ENCODE results near the gene SH3BP5.

The SH3BP5 gene

DNA sequence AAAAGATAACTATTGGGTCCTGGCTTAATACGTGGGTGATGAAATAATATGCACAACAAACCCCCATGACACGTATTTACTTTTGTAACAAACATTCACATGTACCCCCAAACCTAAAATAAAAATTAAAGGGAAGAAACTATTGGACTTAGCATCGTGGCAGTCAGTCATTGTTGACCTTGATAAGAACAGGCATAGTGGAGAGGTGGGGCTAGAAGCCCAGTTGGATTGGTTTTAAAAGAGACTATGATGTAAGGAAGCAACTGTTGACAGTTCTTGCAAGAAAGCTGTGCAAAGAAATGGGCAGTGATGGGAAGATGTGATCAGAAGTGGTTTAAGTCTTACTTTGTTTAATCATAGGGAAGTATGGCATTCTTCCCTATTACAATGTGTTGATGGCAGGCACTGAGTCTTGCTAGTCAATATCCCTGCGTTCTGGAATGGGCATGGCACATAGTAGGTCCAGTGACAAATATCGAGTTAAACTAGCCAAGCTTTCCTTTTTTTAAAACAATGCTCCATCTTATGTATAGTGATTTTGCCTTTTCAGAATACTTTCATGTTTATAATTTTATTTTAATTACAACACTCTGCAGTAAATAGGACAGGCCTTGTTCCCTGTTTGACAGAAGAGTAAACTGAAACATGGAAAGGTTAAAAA lies 88.4 kb downstream of the SH3BP5 start:
- DNase-seq (ENCODE audit: low read depth): no peak

DNA sequence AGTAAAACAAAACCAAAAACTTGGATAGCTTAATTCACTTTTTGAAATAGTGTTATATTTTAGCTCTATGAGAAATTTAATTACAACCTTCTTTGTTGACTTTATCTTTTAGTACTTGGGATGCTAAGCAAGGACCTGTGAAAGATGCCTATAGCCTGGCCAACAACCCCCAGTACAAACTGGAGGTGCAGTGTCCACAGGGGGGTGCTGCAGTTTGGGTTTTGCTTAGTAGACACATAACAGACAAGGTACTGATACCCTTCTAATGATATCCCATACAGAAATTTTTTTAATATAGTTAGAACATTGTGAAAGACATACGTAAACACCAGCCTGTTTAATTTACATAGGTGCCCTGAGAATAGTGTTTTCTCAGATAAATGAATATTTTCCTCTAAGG lies 91.0 kb downstream of the SH3BP5 start:
- no peak for DNase-seq (ENCODE audit: low read depth)

DNA sequence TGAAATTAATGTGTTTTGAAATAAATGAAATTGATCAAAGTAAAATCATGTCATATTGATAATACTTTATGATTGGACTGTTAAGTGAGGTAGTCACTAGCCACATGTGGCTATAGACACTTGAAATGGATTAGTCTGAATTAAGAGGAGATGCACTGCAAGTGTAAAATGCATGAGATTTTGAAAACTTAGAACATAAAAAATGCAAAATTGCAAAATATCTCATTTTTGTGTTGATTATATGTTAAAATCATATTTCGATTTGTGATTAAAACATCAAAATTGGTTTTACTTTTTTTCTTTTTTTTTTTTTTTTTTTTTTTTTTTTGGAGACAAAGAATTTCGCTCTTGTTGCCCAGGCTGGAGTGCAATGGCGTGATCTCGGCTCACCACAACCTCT lies 103.1 kb downstream of the SH3BP5 start:
- no peak for DNase-seq (ENCODE audit: low read depth)

DNA sequence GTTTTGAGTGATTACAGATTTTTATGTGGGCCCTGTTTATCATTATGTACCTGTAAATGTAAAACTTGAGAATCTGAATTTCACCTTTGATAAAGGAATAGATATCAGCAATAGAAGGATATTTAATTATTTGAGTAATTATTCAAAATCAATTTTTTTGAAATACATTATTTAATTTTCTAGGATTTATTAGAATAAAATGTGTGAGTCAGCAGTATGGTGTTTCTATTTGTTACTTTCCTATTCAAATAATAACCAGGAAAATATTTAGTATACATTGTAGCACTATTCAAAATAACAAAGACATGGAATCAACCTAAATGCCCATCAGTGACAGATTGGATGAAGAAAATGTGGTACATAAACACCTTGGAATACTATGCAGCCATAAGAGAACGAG lies 104.2 kb downstream of the SH3BP5 start:
- DNase-seq (ENCODE audit: low read depth): no peak

DNA sequence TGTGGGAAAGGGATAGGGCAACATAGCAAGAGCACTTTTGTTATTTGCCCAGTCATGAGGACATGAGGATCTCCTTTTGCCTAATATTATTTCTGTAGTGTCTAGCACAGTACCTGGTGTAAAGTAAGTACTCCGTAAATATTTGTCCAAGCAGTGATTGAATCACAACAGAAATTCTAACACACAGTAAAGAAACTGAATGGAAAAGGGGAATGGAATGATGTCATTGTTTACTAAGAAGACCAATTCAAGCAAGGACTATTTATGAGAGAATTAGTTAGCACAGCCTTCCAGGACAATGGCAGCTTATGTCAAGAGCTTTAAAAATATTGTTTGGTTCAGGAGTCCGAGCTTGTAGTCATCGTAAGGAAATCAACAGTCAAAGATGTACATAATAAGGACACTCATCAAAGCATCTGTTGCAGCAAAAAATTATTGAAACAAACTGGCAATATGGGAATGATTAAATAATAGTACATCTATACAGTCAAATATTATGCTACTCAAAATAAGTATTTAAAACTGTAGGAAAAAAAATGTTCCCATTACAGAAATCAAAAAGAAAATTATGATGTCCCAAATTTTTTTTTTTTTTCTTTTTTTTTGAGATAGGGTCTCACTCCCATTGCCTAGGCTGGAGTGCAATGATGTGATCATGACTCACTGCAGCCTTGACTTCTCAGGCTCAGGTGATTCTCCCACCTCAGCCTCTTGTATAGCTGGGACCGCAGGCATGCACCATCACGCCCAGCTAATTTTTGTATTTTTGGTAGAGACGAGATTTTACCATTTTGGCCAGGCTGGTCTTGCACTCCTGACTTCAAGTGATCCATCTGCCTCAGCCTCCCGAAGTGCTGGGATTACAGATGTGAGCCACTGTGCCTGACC lies 108.5 kb downstream of the SH3BP5 start:
- no peak for DNase-seq (ENCODE audit: low read depth)

DNA sequence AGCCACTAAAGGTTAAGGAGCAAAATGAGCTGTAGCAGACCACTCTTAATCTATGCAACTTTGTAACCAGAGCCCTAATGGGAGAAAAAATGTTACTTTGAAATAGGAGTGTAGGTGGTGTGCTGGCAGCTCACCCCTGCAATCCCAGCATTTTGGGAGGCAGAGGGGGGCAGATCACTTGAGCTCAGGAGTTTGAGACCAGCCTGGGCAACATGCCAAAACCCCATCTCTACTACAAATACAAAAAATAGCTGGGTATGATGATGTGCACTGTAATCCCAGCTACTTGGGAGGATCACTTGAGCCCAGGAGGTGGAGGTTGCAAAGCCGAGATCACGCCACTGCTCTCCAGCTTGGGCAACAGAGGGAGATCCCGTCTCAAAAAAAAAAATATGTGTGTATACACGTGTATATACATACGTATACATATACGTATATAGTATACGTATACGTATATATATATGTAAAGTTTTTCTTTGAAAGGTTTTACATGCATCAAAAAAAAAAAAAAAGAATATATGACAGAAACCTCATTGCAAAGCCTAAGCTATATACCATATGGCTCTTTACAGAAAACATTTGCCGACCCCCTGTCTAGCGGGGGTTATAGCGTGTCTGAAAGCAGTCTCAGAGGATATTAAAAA lies 110.7 kb downstream of the SH3BP5 start:
- no peak for DNase-seq (ENCODE audit: low read depth)

DNA sequence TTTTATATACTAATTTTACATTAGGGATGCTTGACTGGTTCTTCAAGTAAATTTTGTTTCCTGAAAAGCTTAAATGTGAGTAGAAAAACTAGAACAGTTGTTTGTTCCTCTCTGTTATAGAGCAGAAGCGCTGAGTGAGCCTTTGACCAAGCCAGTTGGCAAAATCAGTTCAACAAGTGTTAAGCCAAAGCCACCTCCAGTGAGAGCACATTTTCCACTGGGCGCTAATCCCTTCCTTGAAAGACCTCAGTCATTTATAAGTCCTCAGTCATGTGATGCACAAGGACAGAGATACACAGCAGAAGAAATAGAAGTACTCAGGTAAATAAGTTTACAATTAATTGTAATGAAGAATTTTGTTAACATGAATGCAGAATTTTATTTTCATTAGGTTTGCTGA lies 111.7 kb downstream of the SH3BP5 start:
- DNase-seq (ENCODE audit: low read depth): no peak

DNA sequence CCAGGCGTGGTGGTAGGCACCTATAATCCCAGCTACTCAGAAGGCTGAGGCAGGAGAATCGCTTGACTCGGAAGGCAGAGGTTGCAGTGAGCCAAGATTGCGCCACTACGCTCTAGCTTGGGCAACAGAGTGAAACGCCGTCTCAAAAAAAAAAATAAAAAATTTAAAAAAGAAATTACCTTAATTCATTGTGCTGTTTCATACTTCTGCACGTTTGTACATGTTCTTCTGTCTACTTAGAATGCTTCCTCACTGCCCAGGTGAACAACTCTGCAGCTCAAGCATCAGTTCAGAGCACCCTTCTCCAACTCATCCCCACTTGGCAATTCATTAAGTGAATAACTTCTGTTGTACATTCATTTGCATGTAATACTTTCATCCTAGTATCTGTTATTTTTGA lies 112.3 kb downstream of the SH3BP5 start:
- no peak for DNase-seq (ENCODE audit: low read depth)

DNA sequence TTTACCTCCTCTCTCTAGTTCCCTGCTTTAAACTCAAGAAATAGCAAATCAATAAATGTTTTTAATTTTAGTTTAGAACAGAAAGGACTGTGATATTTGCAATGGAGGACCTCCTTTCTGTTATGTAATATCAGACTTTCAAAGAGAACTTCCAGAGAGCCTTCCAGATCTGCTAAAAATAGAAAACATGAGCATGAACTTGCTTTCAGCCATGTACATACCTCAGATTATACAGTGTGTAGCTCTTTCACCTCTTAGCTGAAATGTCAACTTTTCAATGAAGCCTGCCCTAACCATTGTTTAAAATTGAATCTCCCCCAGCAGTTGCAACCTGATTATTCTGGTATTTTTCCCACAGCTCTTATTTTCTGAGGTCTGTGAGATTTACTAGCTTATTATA lies 113.7 kb downstream of the SH3BP5 start:
- no peak for DNase-seq (ENCODE audit: low read depth)

DNA sequence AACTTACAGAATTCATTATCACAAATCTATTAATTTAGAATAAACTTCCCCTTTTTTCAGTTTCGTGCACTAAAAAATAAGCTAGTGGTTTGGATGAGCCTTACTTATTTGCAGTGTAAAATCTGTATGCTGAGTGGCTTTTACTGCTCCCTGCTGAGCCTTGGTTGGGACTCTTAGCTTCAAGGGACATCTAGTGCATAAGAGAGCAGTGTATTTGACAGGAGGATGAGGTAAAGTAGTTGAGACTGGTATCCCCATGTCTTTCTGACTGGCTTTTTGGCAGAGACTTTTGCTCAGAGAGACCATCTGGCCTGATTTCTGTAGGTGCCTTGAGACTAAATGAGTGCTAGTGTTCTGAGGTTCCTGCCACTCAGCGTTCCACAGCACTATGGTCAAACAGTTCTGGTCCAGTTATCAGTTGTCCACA lies 114.5 kb downstream of the SH3BP5 start:
- DNase-seq (ENCODE audit: low read depth): no peak

DNA sequence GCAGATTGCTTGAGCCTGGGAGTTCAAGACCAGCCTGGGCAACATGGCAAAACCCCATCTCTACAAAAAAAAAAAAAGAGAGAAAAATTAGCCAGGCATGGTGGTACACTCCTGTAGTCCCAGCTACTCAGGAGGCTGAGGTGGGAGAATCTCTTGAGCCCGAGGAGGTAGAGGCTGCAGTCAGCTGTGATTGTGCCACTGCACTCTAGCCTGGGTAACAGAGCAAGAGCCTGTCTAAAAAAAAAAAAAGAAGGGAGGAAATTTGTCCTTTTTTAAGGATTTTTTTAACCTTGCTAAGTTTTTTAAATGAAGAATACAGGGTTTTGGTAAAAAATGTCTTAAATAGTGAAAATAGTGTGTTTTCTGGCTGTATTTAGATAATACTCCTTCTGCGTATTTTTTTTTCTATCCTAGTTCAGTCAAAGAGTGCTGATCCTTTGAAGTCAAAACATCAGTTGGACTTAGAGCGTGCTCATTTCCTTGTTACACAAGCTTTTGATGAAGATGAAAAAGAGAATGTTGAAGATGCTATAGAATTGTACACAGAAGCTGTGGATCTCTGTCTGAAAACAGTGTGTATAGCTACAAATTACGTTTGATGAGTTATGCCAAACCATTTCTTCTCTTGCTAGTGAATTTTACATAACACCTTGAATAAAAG lies 115.2 kb downstream of the SH3BP5 start:
- DNase-seq (ENCODE audit: low read depth): no peak

DNA sequence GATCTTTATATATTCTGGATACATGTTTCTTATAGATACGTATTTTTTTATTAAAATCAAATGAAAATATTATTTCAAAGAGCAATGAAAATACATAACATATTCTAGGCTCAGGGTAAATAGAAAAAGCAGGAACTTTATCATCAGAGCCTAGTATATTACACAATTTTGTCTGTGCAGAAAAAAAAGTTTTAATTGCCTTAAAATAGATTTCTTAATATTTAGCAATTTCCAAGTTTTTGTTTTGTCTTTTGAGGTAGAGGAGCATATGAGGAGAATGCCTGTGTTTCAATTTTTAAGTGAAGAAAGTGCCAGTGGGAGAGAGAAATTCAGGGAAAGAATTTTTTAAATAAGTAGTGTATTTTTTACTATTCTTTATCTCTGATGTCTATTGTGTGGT lies 115.9 kb downstream of the SH3BP5 start:
- DNase-seq (ENCODE audit: low read depth): no peak

DNA sequence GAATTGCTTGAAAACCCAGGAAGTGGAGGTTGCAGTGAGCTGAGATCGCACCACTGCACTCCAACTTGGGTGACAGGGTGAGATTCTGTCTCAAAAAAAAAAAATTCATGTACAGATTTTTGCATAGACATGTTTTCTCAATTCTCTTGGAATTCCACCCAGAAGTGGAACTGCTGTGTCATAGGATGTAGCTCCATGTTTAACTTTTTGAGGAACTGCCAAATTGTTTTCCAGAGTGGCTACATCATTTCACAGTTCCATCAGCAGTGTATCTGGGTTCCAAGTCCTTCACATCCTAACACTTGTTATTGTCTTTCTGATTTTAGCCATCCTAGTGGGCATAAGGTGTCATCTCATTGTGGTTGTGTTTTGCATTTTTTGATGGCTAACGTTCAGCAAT lies 116.4 kb downstream of the SH3BP5 start:
- DNase-seq (ENCODE audit: low read depth): no peak

DNA sequence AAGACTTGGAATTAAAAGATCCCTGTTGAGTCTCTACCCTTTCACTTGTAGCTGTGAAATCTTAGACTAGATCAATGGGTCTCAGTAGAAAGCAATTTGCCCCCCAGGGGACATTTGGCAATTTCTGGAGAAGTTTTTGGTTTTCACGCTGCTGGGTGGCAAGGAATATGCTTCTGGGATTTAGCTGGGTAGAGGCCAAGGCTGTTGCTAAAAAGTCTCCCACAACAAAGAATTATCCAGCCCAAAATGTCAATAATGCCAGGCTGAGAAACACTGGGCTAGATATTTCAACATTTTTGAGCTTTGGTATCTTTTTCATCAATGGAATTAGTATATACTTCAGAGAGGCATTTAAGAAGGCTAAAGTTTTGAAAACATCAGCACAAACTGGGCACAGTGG lies 117.6 kb downstream of the SH3BP5 start:
- no peak for DNase-seq (ENCODE audit: low read depth)

DNA sequence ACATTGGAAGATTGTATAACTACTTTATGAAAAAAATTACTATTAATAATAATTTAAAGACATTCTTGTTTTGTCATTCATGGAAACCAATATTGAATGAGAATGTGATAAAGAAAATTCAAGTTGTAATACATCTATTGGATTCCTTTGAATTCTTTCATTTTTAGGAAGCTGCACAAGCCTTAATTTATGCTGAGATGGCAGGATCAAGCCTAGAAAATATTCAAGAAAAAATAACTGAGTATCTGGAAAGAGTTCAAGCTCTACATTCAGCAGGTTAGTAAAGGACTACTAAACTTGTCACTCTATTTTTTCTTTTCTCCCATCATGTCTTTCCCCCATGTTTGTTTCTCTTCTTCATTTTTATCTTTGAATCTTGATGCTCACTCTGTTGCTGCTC lies 120.4 kb downstream of the SH3BP5 start:
- DNase-seq (ENCODE audit: low read depth): no peak

DNA sequence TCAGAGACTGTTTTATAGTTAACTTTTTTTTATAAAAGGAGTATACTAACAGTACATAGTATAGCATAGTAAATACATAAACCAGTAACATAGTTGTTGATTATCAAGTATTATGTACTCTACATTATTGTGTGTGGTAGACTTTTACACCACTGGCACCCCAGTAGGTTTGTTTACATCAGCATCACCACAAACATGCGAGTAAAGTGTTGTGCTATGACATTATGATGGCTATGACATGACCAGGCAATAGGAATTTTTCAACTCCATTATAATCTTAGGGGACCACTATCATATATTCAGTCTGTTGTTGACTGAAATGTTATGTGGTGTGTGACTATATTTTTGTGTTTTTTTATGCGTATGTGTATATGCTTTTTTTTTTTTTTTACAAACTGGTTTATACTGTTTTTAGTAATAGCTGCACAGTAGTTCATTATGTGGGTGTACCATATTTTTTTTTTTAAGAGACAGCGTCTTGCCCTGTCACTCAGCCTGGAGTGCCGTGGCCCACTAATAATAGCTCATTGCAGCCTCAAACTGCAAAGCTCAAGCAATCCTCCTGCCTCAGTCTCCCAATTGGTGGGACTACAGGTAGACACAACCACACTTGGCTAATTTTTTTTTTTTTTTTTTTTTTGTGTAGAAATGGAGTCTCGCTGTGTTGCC lies 124.4 kb downstream of the SH3BP5 start:
- DNase-seq (ENCODE audit: low read depth): no peak

DNA sequence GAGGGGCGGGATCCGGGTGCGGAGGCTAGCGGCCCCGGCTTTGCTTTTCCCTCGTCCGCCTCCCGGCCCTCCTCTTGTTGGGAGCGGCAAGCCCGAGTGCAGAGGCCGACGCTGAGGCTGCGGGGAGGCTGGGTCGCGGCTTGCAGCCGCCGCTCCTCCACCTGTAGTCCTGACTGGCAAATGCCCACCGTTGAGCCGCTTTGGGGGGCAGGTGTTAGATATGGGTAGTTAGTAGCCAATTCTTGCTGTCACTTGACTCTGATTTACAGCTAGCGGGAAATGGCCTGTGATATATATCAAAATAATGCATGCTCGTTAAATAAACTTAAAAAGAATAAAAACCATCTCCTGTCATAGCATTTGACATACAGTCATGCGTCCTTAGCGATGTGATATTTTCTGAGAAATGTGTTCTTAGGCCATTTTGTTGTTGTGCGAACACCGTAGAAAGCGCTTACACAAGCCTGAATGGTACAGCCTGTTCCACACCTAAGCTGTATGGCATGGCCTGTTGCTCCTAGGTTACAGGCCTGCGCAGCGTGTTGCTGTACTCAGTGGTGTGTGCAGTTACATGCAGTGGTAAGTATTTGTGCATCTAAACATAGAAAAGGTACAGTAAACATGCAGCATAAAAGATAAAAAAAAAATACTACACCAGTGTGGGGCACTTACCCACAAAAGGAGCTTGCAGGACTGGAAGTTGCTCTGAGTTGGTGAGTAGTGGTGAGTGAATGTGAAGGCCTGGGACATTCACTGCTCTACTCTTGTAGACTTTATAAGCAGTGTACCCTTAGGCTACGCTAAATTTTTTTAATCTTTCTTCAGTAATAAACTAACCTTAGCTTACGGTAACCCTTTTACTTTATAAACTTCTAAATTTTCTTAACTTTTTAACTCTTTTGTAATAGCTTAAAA lies 125.5 kb downstream of the SH3BP5 start:
- no peak for DNase-seq (ENCODE audit: low read depth)

DNA sequence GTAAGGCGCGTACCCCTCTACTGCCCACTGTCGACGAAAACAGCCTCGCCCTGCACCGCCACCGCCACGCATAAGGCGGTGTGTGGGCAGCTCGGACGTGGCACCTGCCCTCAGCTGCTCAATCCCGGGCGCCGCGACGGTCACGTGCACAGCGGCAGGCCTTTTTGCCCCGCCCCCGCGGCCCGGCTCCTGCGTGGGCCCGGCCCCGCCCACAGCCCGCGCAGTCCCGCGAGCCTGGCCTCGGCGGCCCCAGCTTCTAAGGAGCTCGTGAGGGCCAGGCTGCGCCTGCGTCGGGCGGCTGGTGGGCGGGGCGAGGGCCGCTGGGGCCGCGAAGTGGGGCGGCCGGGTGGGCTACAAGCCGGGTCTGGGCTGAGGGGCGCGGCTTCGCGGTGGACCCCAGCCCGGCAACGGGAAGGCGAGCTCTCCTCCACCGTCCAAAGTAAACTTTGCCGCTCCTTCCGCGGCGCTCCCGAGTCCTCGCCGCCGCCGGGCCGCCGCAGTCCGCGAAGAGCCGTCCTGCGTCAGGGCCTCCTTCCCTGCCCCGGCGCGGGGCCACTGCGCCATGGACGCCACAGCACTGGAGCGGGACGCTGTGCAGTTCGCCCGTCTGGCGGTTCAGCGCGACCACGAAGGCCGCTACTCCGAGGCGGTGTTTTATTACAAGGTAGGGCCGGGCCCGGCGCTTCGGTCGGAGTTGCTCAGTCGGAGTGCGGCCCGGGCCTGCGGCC lies 126.3 kb downstream of the SH3BP5 start, which contains the start of gene CAPN7:
Gene CAPN7, plus strand, starts transcription at position 313 of the 728 bp plus-strand sequence. Its CDS starts 250 bp downstream, at position 563.
- peak; percentile 50 for DNase-seq (ENCODE audit: low read depth)

DNA sequence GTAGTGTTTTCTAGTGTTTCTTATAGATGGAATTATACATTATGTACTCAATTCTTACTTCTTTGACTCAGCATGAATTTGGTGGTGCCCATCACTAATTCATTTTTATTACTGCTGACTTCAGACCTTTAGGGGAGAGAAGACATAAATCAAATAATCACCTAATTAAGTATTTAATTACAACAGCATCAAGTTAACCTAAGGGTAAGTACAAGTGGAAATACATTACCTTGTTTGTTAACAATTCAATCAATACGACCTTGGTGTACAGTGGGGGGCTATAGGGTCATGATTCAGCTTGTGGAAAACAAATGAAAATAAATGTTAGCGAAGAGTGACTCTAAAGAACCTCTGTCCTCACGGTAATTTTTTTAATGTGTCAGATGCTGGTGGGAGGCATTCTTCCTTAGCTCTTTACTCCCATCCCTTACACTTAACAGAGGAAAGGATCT lies 126.9 kb downstream of the SH3BP5 start:
- no peak for DNase-seq (ENCODE audit: low read depth)
